H1 (cell line): Measurements from ENCODE around the gene TMPRSS13. TPM values are rescaled to one million over a fixed set of nuclear protein-coding genes. Genes with fewer than 3 reads are reported as not detected.

Experiments used
- CTCF ChIA-PET: fragments of 300-600 bp; sonication (Branson Sonifier 250); formaldehyde crosslinking; loops from one replicate; lab custom pipeline; 2021; ENCODE audit not compliant: partially characterized antibody; lab: Charles Lee
- POLR2A ChIA-PET: fragments of 300-600 bp; sonication (Branson Sonifier 250); formaldehyde crosslinking; loops from one replicate; lab custom pipeline; 2021; ENCODE audit warnings: inconsistent platforms; ENCODE audit not compliant: partially characterized antibody; lab: Charles Lee
- DNase-seq, 2 experiments: peaks; one replicate each; pipeline versions ENCODE4 v3.0.0 to v3.0.0-alpha.2; 2010 to 2022; ENCODE audit warnings: low spot score in 2 of 2, low read depth in 1 of 2, mixed read lengths in 1 of 2
- FAIRE-seq: peaks from 2 replicates; lab custom pipeline; 2011; peaks lifted over from hg19 to GRCh38; lab: Jason Lieb, UNC
- H2AFZ ChIP-seq: 2 replicates; pipeline ENCODE4 v1.8.1; 2012; ENCODE audit warnings: low read length, inconsistent platforms
- H2AK5ac ChIP-seq: 2 replicates; pipeline ENCODE4 v1.6.1; 2013; ENCODE audit warnings: low read depth, low read length
- H2BK120ac ChIP-seq: replicated peaks from 2 replicates; pipeline ENCODE3; 2013; ENCODE audit warnings: low read depth, low read length, inconsistent platforms
- H2BK12ac ChIP-seq: 2 replicates; pipeline ENCODE4 v1.6.1; 2013; ENCODE audit warnings: low read depth, low read length
- H2BK15ac ChIP-seq: 2 replicates; pipeline ENCODE4 v1.6.1; 2013; ENCODE audit warnings: low read length
- H2BK20ac ChIP-seq: 2 replicates; pipeline ENCODE4 v1.6.1; 2013; ENCODE audit warnings: low read length
- H2BK5ac ChIP-seq: 2 replicates; pipeline ENCODE4 v1.6.1; 2013; ENCODE audit warnings: low read depth, low read length
- H3K14ac ChIP-seq: 2 replicates; pipeline ENCODE4 v1.6.1; 2013; ENCODE audit warnings: inconsistent platforms; ENCODE audit not compliant: insufficient read length
- H3K18ac ChIP-seq: 2 replicates; pipeline ENCODE4 v1.6.1; 2013; ENCODE audit warnings: low read length; ENCODE audit errors: extremely low read depth
- H3K23ac ChIP-seq: 2 replicates; pipeline ENCODE4 v1.6.1; 2013; ENCODE audit warnings: inconsistent platforms; ENCODE audit not compliant: insufficient read length
- H3K23me2 ChIP-seq: 2 replicates; pipeline ENCODE4 v1.6.1; 2013; ENCODE audit warnings: low read depth, low read length
- H3K27ac ChIP-seq: 2 replicates; pipeline ENCODE4 v1.6.1; 2011; ENCODE audit warnings: low read depth, low read length, inconsistent platforms
- H3K27me3 ChIP-seq, 4 experiments: replicated peaks in 1 of 4; 1 replicate in 1 of 4; 2 replicates in 3 of 4; pipeline versions ENCODE4 v1.6.1 to v1.8.1; 2011 to 2013; ENCODE audit warnings: low read length in 3 of 4, mild to moderate bottlenecking in 3 of 4, inconsistent platforms in 2 of 4, mixed read lengths in 2 of 4, moderate library complexity in 1 of 4; ENCODE audit not compliant: control insufficient read depth in 3 of 4, insufficient read depth in 3 of 4; ENCODE audit errors: extremely low read depth in 1 of 4
- H3K36me3 ChIP-seq, 4 experiments: 2 replicates each; pipeline versions ENCODE4 v1.6.1 to v1.8.1; 2011 to 2013; ENCODE audit warnings: mild to moderate bottlenecking in 4 of 4, low read length in 3 of 4, moderate library complexity in 2 of 4, control low read depth in 1 of 4, inconsistent platforms in 1 of 4; ENCODE audit not compliant: insufficient read depth in 4 of 4, control insufficient read depth in 2 of 4
- H3K4ac ChIP-seq: replicated peaks from 2 replicates; pipeline ENCODE3; 2013; ENCODE audit warnings: low read length, low read depth, mixed read lengths, inconsistent platforms; ENCODE audit not compliant: insufficient read length
- H3K4me1 ChIP-seq, 4 experiments: replicated peaks in 1 of 4; 1 replicate in 1 of 4; 2 replicates in 3 of 4; pipeline versions ENCODE4 v1.6.1 to v1.8.1; 2011 to 2013; ENCODE audit warnings: low read length in 3 of 4, inconsistent platforms in 2 of 4, mixed read lengths in 1 of 4; ENCODE audit not compliant: insufficient read depth in 4 of 4, control insufficient read depth in 3 of 4
- H3K4me2 ChIP-seq, 2 experiments: 2 replicates each; pipeline versions ENCODE4 v1.6.1 to v1.8.1; 2011 to 2013; ENCODE audit warnings: low read depth in 2 of 2, low read length in 2 of 2, control low read depth in 1 of 2, inconsistent platforms in 1 of 2, mild to moderate bottlenecking in 1 of 2; ENCODE audit not compliant: insufficient read depth in 1 of 2
- H3K4me3 ChIP-seq, 4 experiments: fragments of 200-600, 300-600 bp in 1 of 4; sonication (generic), shearing (Covaris generic), sonication (Bioruptor Twin) in 1 of 4; 2 replicates each; pipeline versions ENCODE4 v1.5.1 to v1.8.1; 2011 to 2016; ENCODE audit warnings: low read length in 4 of 4, low read depth in 3 of 4, control low read depth in 2 of 4, inconsistent platforms in 2 of 4, mild to moderate bottlenecking in 2 of 4, mixed read lengths in 1 of 4, moderate library complexity in 1 of 4; ENCODE audit not compliant: insufficient read depth in 2 of 4; ENCODE audit errors: extremely low read depth in 1 of 4
- H3K56ac ChIP-seq: replicated peaks from 2 replicates; pipeline ENCODE3; 2013; ENCODE audit warnings: low read depth, mild to moderate bottlenecking, mixed read lengths, low read length, inconsistent platforms; ENCODE audit not compliant: insufficient read length
- H3K79me1 ChIP-seq: 2 replicates; pipeline ENCODE4 v1.6.1; 2013; ENCODE audit warnings: low read depth, low read length, control low read depth
- H3K79me2 ChIP-seq, 2 experiments: 2 replicates each; pipeline versions ENCODE4 v1.6.1 to v1.8.1; 2012 to 2013; ENCODE audit warnings: low read length in 2 of 2, mild to moderate bottlenecking in 2 of 2, inconsistent platforms in 1 of 2; ENCODE audit not compliant: insufficient read depth in 2 of 2, control insufficient read depth in 1 of 2
- H3K9ac ChIP-seq, 4 experiments: replicated peaks in 1 of 4; 1 replicate in 1 of 4; 2 replicates in 3 of 4; pipeline versions ENCODE4 v1.6.1 to v1.8.1; 2011 to 2013; ENCODE audit warnings: low read depth in 3 of 4, low read length in 3 of 4, control low read depth in 2 of 4, mild to moderate bottlenecking in 2 of 4, moderate library complexity in 2 of 4, inconsistent platforms in 1 of 4; ENCODE audit errors: extremely low read depth in 1 of 4
- H3K9me3 ChIP-seq, 2 experiments: 2 replicates each; pipeline versions ENCODE4 v1.6.1 to v1.8.1; 2012 to 2013; ENCODE audit warnings: mild to moderate bottlenecking in 2 of 2, moderate library complexity in 2 of 2, control low read depth in 1 of 2, inconsistent platforms in 1 of 2, low read depth in 1 of 2, low read length in 1 of 2, mixed read lengths in 1 of 2; ENCODE audit not compliant: insufficient read depth in 2 of 2
- H4K20me1 ChIP-seq, 2 experiments: replicated peaks in 1 of 2; 2 replicates each; pipeline versions ENCODE3 to v1.8.1; 2011 to 2013; ENCODE audit warnings: inconsistent platforms in 2 of 2, low read length in 2 of 2, mild to moderate bottlenecking in 1 of 2; ENCODE audit not compliant: insufficient read depth in 2 of 2, control insufficient read depth in 1 of 2
- H4K5ac ChIP-seq: 2 replicates; pipeline ENCODE4 v1.6.1; 2013; ENCODE audit warnings: low read length, low read depth, mixed read lengths, inconsistent platforms; ENCODE audit not compliant: insufficient read length
- H4K8ac ChIP-seq: 2 replicates; pipeline ENCODE4 v1.8.0; 2013; ENCODE audit warnings: mild to moderate bottlenecking, moderate library complexity, low read length, inconsistent platforms; ENCODE audit not compliant: insufficient read depth; ENCODE audit errors: extremely low read depth
- H4K91ac ChIP-seq: replicated peaks from 2 replicates; pipeline ENCODE3; 2013; ENCODE audit warnings: low read length, mixed read lengths, inconsistent platforms; ENCODE audit not compliant: insufficient read length
- GABPA ChIP-seq: IDR thresholded peaks from 2 replicates; pipeline ENCODE4 v1.6.1; 2011; ENCODE audit warnings: mild to moderate bottlenecking, low read length, moderate library complexity, borderline replicate concordance; ENCODE audit not compliant: insufficient read depth
- SAP30 ChIP-seq: fragments of 300-600 bp; sonication (generic); IDR thresholded peaks from 2 replicates; pipeline ENCODE4 v1.7.1; 2012; ENCODE audit warnings: low read length, moderate library complexity, mild to moderate bottlenecking, inconsistent platforms; ENCODE audit not compliant: insufficient read depth, insufficient replicate concordance
- TAF1 ChIP-seq: IDR thresholded peaks from 2 replicates; pipeline ENCODE4 v1.6.1; 2011; ENCODE audit warnings: mild to moderate bottlenecking, low read depth, low read length
- TEAD4 ChIP-seq: IDR thresholded peaks from 2 replicates; pipeline ENCODE4 v1.6.1; 2012; ENCODE audit warnings: low read depth, low read length, inconsistent platforms, mixed read lengths
- YY1 ChIP-seq: IDR thresholded peaks from 2 replicates; pipeline ENCODE4 v1.6.1; 2011; ENCODE audit warnings: low read depth, mild to moderate bottlenecking, low read length
- WGBS, 2 experiments: shearing (Covaris generic) in 1 of 2; methylation state at CpG; one replicate each; pipeline versions ENCODE4 v1.1.6 to v1.1.7; 2013 to 2015; ENCODE audit warnings: low lambda C conversion rate in 2 of 2, mixed read lengths in 2 of 2, inconsistent platforms in 1 of 2, low coverage in 1 of 2, missing lambda C conversion rate in 1 of 2; ENCODE audit not compliant: insufficient replicate concordance in 2 of 2, insufficient coverage in 1 of 2, insufficient read length in 1 of 2; ENCODE audit errors: extremely low coverage in 1 of 2, missing lambda C conversion rate in 1 of 2; 5-methylcytosine and 5-hydroxymethylcytosine counted together
- polyA plus RNA-seq, 7 experiments: library from polyadenylated mRNA; depleted of rRNA in 3 of 7; stranded (reverse) in 5 of 7; unstranded in 2 of 7; fragments of >200 nt in 5 of 7; fragments of 200-250 nt in 2 of 7; gene quantifications; 1 replicate in 5 of 7; 2 replicates in 1 of 7; 4 replicates in 1 of 7; pipeline versions ENCODE4 v1.2.1 to v1.2.3, GENCODE V29; 2011 to 2013; ENCODE audit warnings: missing spikeins in 2 of 7, mixed read lengths in 2 of 7
- total RNA-seq: library from RNA; stranded (reverse); fragmentation: NEBNext Ultra II Directional; extraction: Animal tissue kit (Norgen Biotek cat#: 25700); gene quantifications from 2 replicates; pipeline ENCODE4 v1.2.1, GENCODE V29; 2021
- TF ChIP-seq, protein P1 (sequence below): IDR thresholded peaks from 2 replicates; pipeline ENCODE4 v1.6.1; 2012; ENCODE audit warnings: inconsistent platforms

The TMPRSS13 gene
- total and polyA plus RNA-seq, 2 of the 8 experiments (the other 6 are each of a cell fraction or from before 2014, with no cell fraction given): 0.61 to 0.79 TPM

DNA sequence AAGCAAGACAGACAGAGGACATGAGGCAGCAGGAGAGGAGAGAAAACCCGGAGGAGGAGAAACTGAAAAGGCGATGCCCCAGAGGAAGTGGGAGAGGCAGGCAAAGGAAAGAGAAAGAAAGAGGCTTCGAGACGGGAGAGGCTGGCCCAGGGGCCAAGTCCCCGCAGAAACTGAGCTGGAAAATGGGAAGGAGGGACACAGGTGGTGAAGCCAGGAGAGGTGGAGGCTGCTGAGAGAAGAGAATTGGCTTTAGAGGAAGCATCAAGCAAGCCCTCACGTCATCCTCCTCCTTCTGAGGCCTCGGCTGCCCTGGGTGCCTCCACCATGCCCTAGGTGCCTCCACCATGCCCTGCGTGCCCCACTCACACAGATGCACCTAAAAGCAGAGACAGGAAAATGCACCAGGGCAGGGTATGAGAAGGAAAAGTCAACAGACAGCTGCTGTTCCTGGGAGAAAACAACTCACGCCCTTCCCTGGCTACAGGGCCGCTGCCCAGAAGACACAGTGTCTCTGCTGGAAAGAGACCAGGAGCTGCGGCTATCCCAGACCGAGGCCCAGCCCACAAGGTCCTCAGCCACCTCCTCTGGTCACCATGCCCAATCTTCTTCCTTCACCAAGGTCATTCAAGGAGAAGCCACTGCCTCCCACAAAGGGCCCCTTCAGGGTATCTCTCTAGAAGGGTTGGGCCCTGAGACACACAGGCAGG, 67.0 kb downstream of the TMPRSS13 start:
- H3K36me3 ChIP-seq: no peaks in the 10 kb centered on the region
- H2BK12ac ChIP-seq: no peak overlapping the region
- 87% methylated on average over 10 of the region's 12 CpGs; no CpG with 5 or more reads in 1 of the 2 experiments for WGBS, 2 experiments
- no peak overlapping the region; the same call in 1 of the 2 replicates for H2BK5ac ChIP-seq
- H3K14ac ChIP-seq: no peak overlapping the region
- H3K23me2 ChIP-seq: no peaks in the 10 kb centered on the region
- no peak overlapping the region for H4K8ac ChIP-seq
- ChIA-PET POLR2A (interaction anchor here (0.7 to 2.7 kb wide), 2 partner anchors 10 to 14 kb away, joined by 3 to 12 read pairs; partner anchors contain the start of gene FXYD6), CTCF (interaction anchor here (0.7 to 5.8 kb wide), 10 partner anchors 11 to 84 kb away, joined by 3 to 28 read pairs (median 6); no protein-coding TSS in a partner anchor)
- no peak overlapping the region for H2BK20ac ChIP-seq
- H3K27ac ChIP-seq: no peak overlapping the region
- peaks cover 0 to 33% of the 10 kb centered on the region in 2 experiments; a peak in 2 of 4 replicates for H3K79me2 ChIP-seq
- no peak overlapping the region for H3K4me3 ChIP-seq
- H2BK15ac ChIP-seq: no peak overlapping the region
- H3K9ac ChIP-seq: no peak overlapping the region
- H2AFZ ChIP-seq: no peak overlapping the region
- no peak overlapping the region for H3K23ac ChIP-seq
- H3K4ac ChIP-seq: no peak overlapping the region
- H3K27me3 ChIP-seq: no peaks in the 10 kb centered on the region
- no peak overlapping the region for H3K56ac ChIP-seq
- H3K9me3 ChIP-seq: no peaks in the 10 kb centered on the region
- FAIRE-seq (no peak), DNase-seq (no peak)
- peaks cover 6 to 17% (median 13%) of the 10 kb centered on the region in 4 experiments for H3K4me1 ChIP-seq
- TF ChIP-seq, protein P1, sequence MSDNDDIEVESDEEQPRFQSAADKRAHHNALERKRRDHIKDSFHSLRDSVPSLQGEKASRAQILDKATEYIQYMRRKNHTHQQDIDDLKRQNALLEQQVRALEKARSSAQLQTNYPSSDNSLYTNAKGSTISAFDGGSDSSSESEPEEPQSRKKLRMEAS: no peak
- TF ChIP-seq GABPA: no peak
- no peak for TF ChIP-seq SAP30
- no peak for TF ChIP-seq TAF1
- no peak for TF ChIP-seq TEAD4
- no peak for TF ChIP-seq YY1
- no peak overlapping the region for H4K5ac ChIP-seq
- H2BK120ac ChIP-seq: no peak overlapping the region
- H3K4me2 ChIP-seq: peak overlapping the region in 1 of 2 experiments; percentile 7; a peak in 2 of 4 replicates
- peaks cover 1% of the 10 kb centered on the region; the same call in 1 of the 2 replicates for H3K79me1 ChIP-seq
- H4K20me1 ChIP-seq: peaks cover 9 to 11% of the 10 kb centered on the region in 2 experiments
- H2AK5ac ChIP-seq: no peak overlapping the region
- H3K18ac ChIP-seq: no peak overlapping the region
- peak overlapping the region; percentile 5 for H4K91ac ChIP-seq
